ENCODE measurements around the gene ASPRV1.

ASPRV1 gene

GRCh38 chr2:69926849-69927515, 34.4 kb downstream of the ASPRV1 start:
- Histone ChIP-seq H2BK5ac (ENCODE audit: low read length) (no peak overlapping the region), H3K79me1 (ENCODE audit: low read length) (no peaks in the 10 kb centered on the region), H2BK15ac (replicated peaks; ENCODE audit: low read depth) (no peak overlapping the region), H3K4me3 (ENCODE audit: low read length) (no peak overlapping the region), H3K9ac (ENCODE audit: low read length) (no peak overlapping the region), H3K56ac (ENCODE audit: low read length) (no peak overlapping the region), H2AK5ac (ENCODE audit: low read length) (no peak overlapping the region), H3K79me2 (ENCODE audit: control insufficient read depth, insufficient read depth, low read length) (no peaks in the 10 kb centered on the region), H3K23ac (ENCODE audit: low read length) (no peak overlapping the region), H3K4me2 (ENCODE audit: low read length) (no peak overlapping the region), H3K18ac (ENCODE audit: low read length) (no peak overlapping the region), H3K36me3 (ENCODE audit: control insufficient read depth, insufficient read depth, low read length) (no peaks in the 10 kb centered on the region), H3K4me1 (ENCODE audit: control insufficient read depth, low read depth, low read length) (no peaks in the 10 kb centered on the region), H4K8ac (ENCODE audit: low read depth, low read length) (no peak overlapping the region), H4K5ac (ENCODE audit: low read length) (no peak overlapping the region), H3K4ac (ENCODE audit: low read depth, low read length) (no peak overlapping the region), H2BK120ac (ENCODE audit: low read depth, low read length) (no peak overlapping the region), H3K27me3 (ENCODE audit: insufficient read depth, low read length, poor library complexity) (no peaks in the 10 kb centered on the region), H3K27ac (ENCODE audit: low read depth, low read length) (no peak overlapping the region)
- DNase-seq = no peak
- no CpG with 5 or more reads among the region's 3 CpGs for WGBS (ENCODE audit: extremely low coverage, insufficient coverage, low lambda C conversion rate)

GRCh38 chr2:69923116-69923515, 38.3 kb downstream of the ASPRV1 start:
- Histone ChIP-seq H2BK5ac (ENCODE audit: low read length) (no peak overlapping the region), H3K9ac (ENCODE audit: low read length) (no peak overlapping the region), H3K4ac (ENCODE audit: low read depth, low read length) (no peak overlapping the region), H4K5ac (ENCODE audit: low read length) (no peak overlapping the region), H2BK15ac (replicated peaks; ENCODE audit: low read depth) (no peak overlapping the region), H3K36me3 (ENCODE audit: control insufficient read depth, insufficient read depth, low read length) (no peaks in the 10 kb centered on the region), H3K4me2 (ENCODE audit: low read length) (no peak overlapping the region), H4K8ac (ENCODE audit: low read depth, low read length) (no peak overlapping the region), H3K27ac (ENCODE audit: low read depth, low read length) (no peak overlapping the region), H3K27me3 (ENCODE audit: insufficient read depth, low read length, poor library complexity) (no peaks in the 10 kb centered on the region), H2AK5ac (ENCODE audit: low read length) (no peak overlapping the region), H3K79me2 (ENCODE audit: control insufficient read depth, insufficient read depth, low read length) (no peaks in the 10 kb centered on the region), H3K79me1 (ENCODE audit: low read length) (no peaks in the 10 kb centered on the region), H3K23ac (ENCODE audit: low read length) (no peak overlapping the region), H2BK120ac (ENCODE audit: low read depth, low read length) (no peak overlapping the region), H3K56ac (ENCODE audit: low read length) (no peak overlapping the region), H3K18ac (ENCODE audit: low read length) (no peak overlapping the region), H3K4me1 (ENCODE audit: control insufficient read depth, low read depth, low read length) (no peaks in the 10 kb centered on the region), H3K4me3 (ENCODE audit: low read length) (no peak overlapping the region)
- WGBS (ENCODE audit: extremely low coverage, insufficient coverage, low lambda C conversion rate) = no CpG with 5 or more reads among the region's 3 CpGs
- DNase-seq = no peak

- Histone ChIP-seq H3K56ac (ENCODE audit: low read length) (no peak overlapping the region), H3K4ac (ENCODE audit: low read depth, low read length) (no peak overlapping the region), H3K4me3 (ENCODE audit: low read length) (no peak overlapping the region), H3K4me2 (ENCODE audit: low read length) (no peak overlapping the region), H2BK15ac (replicated peaks; ENCODE audit: low read depth) (no peak overlapping the region), H3K4me1 (ENCODE audit: control insufficient read depth, low read depth, low read length) (no peaks in the 10 kb centered on the region), H3K27ac (ENCODE audit: low read depth, low read length) (no peak overlapping the region), H2AK5ac (ENCODE audit: low read length) (no peak overlapping the region), H3K23ac (ENCODE audit: low read length) (no peak overlapping the region), H3K36me3 (ENCODE audit: control insufficient read depth, insufficient read depth, low read length) (no peaks in the 10 kb centered on the region), H3K79me1 (ENCODE audit: low read length) (no peaks in the 10 kb centered on the region), H4K8ac (ENCODE audit: low read depth, low read length) (no peak overlapping the region), H3K18ac (ENCODE audit: low read length) (no peak overlapping the region), H3K27me3 (ENCODE audit: insufficient read depth, low read length, poor library complexity) (no peaks in the 10 kb centered on the region), H4K5ac (ENCODE audit: low read length) (no peak overlapping the region), H2BK120ac (ENCODE audit: low read depth, low read length) (no peak overlapping the region), H2BK5ac (ENCODE audit: low read length) (no peak overlapping the region), H3K9ac (ENCODE audit: low read length) (no peak overlapping the region), H3K79me2 (ENCODE audit: control insufficient read depth, insufficient read depth, low read length) (no peaks in the 10 kb centered on the region)
- WGBS (ENCODE audit: extremely low coverage, insufficient coverage, low lambda C conversion rate) = no CpG with 5 or more reads among the region's 3 CpGs
- DNase-seq = no peak
These were observed 43.0 kb downstream of the ASPRV1 start for GRCh38 chr2:69918401-69918800.

- Histone ChIP-seq H3K18ac (ENCODE audit: low read length) (no peak overlapping the region), H3K4me2 (ENCODE audit: low read length) (no peak overlapping the region), H2BK120ac (ENCODE audit: low read depth, low read length) (no peak overlapping the region), H3K27me3 (ENCODE audit: insufficient read depth, low read length, poor library complexity) (no peaks in the 10 kb centered on the region), H2BK15ac (replicated peaks; ENCODE audit: low read depth) (no peak overlapping the region), H3K27ac (ENCODE audit: low read depth, low read length) (no peak overlapping the region), H3K4ac (ENCODE audit: low read depth, low read length) (no peak overlapping the region), H3K36me3 (ENCODE audit: control insufficient read depth, insufficient read depth, low read length) (no peaks in the 10 kb centered on the region), H2AK5ac (ENCODE audit: low read length) (no peak overlapping the region), H3K79me1 (ENCODE audit: low read length) (no peaks in the 10 kb centered on the region), H2BK5ac (ENCODE audit: low read length) (no peak overlapping the region), H4K8ac (ENCODE audit: low read depth, low read length) (no peak overlapping the region), H4K5ac (ENCODE audit: low read length) (no peak overlapping the region), H3K9ac (ENCODE audit: low read length) (no peak overlapping the region), H3K79me2 (ENCODE audit: control insufficient read depth, insufficient read depth, low read length) (no peaks in the 10 kb centered on the region), H3K4me3 (ENCODE audit: low read length) (no peak overlapping the region), H3K56ac (ENCODE audit: low read length) (no peak overlapping the region), H3K23ac (ENCODE audit: low read length) (no peak overlapping the region), H3K4me1 (ENCODE audit: control insufficient read depth, low read depth, low read length) (no peaks in the 10 kb centered on the region)
- WGBS (ENCODE audit: extremely low coverage, insufficient coverage, low lambda C conversion rate) = no CpG with 5 or more reads among the region's 3 CpGs
- DNase-seq = no peak
These were observed 43.6 kb downstream of the ASPRV1 start for GRCh38 chr2:69917852-69918251.

- Histone ChIP-seq H3K27me3 (ENCODE audit: insufficient read depth, low read length, poor library complexity) (no peaks in the 10 kb centered on the region), H2BK15ac (replicated peaks; ENCODE audit: low read depth) (no peak overlapping the region), H3K4me3 (ENCODE audit: low read length) (no peak overlapping the region), H3K4ac (ENCODE audit: low read depth, low read length) (no peak overlapping the region), H3K4me2 (ENCODE audit: low read length) (no peak overlapping the region), H4K5ac (ENCODE audit: low read length) (no peak overlapping the region), H3K79me1 (ENCODE audit: low read length) (no peaks in the 10 kb centered on the region), H2BK5ac (ENCODE audit: low read length) (no peak overlapping the region), H3K27ac (ENCODE audit: low read depth, low read length) (no peak overlapping the region), H3K23ac (ENCODE audit: low read length) (no peak overlapping the region), H3K9ac (ENCODE audit: low read length) (no peak overlapping the region), H4K8ac (ENCODE audit: low read depth, low read length) (no peak overlapping the region), H3K56ac (ENCODE audit: low read length) (no peak overlapping the region), H2BK120ac (ENCODE audit: low read depth, low read length) (no peak overlapping the region), H3K18ac (ENCODE audit: low read length) (no peak overlapping the region), H3K4me1 (ENCODE audit: control insufficient read depth, low read depth, low read length) (no peaks in the 10 kb centered on the region), H3K79me2 (ENCODE audit: control insufficient read depth, insufficient read depth, low read length) (no peaks in the 10 kb centered on the region), H2AK5ac (ENCODE audit: low read length) (no peak overlapping the region), H3K36me3 (ENCODE audit: control insufficient read depth, insufficient read depth, low read length) (no peaks in the 10 kb centered on the region)
- no CpG with 5 or more reads among the region's 2 CpGs for WGBS (ENCODE audit: extremely low coverage, insufficient coverage, low lambda C conversion rate)
- no peak for DNase-seq
These were observed 45.3 kb downstream of the ASPRV1 start for GRCh38 chr2:69916106-69916505.
